ENCODE measurements around the gene DGCR6L.
"Not testable (repeated sequence)": the region's sequence is repeated elsewhere in the genome, so short reads cannot be mapped to it uniquely, and the experiment has no call there.

DGCR6L gene

DNA sequence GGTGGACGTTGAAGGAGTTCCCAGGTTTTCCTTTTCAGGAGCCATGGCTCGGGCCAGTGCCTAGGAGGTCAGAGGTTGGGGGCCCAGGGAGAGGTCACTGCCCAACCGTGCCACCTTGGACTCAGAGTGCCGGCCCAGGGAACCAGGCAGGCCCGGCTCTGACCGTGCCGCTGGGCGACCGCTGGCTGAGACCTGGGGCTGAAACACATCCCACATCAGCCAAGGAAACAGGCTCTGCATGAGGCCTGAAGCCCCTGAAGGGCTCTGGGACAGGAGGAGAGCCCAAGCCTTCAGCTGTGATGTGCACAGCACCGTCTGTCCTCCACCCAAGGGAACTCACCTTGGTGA lies 29.8 kb downstream of the DGCR6L start:
- no peak for DNase-seq

GRCh38 chr22:20289182-20290044 lies 30.4 kb downstream of the DGCR6L start:
- DNase-seq = not testable (repeated sequence)

GRCh38 chr22:20286784-20287423 lies 33.0 kb downstream of the DGCR6L start:
- not testable (repeated sequence) for DNase-seq

GRCh38 chr22:20286312-20286660 lies 33.6 kb downstream of the DGCR6L start:
- not testable (repeated sequence) for DNase-seq

DNA sequence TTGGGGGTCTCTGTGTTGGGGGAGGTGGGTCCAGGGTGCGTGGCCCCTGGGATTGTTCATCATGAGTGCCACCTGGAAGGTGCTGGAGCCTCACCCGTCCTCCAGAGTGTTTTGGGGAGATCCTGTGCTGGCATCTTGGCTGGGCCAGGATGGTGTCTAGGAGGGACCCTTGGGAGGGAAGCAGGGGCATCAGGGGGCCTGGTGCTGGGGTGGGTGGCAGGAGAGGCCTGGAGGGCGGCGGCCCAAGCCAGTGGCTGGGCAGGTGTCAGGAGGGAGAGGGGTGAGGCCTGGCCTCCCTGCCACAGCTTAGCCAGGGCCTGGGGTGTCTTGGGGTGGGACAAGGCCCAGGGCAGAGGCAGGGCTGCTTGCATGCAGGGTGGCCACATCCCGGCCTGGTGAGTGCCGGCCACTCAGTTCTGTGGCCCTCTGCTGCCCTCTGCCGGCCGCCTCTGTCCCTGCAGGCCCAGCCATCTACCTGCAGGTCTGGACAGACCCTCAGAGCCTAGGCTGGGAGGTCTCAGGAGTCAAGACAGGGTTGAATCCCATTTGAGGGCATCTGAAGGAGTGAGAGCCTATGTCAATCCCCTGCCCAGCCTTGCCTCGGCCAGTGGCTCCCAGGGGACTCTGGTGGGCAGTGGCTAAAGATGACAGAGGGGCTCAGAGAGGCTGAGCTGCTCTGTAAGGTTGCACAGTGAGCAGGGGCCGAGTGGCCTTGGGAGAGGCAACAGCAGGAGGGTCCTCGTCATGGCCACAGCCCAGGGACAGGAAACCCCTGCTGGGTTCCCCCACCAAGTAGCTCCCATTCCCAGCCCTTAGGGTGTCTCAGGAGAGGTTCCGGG lies 34.2 kb downstream of the DGCR6L start:
- DNase-seq = peak; percentile 61 to 81 (median 74)

DNA sequence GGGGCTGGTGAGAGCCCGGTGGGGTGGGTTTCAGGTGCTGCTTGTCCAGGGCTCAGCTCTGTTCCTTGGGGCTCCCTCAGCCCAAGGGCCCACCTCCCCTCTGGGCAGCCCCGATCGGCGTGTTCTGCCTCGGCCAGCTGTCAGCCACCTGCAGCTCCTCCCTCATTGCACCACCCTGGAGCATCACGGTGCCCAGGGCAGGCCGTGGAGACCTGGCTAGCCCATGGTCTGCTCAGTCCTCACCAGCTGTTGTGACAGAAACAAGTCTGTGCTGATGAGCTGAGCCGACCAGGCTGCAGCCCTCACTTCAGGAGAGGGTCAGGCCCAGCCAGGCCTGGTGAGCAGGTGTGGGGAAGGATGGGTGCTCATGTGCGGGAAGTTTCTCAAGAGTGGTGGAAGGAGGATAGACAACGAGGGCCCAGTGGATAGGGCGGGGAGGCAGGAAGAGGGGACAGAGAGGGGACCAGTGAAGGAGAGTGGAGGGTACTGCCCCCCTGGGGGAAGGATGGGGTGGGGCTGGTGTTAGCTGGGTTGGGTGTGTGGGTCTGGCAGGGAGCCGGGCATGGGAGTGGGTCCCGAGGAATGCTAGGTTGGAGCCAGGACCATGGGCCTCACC lies 35.3 kb downstream of the DGCR6L start:
- no peak for DNase-seq

- no peak for DNase-seq
Observed at GRCh38 chr22:20283674-20284066, 36.2 kb downstream of the DGCR6L start.

- DNase-seq = no peak
Observed at GRCh38 chr22:20282901-20283673, 36.8 kb downstream of the DGCR6L start.

DNA sequence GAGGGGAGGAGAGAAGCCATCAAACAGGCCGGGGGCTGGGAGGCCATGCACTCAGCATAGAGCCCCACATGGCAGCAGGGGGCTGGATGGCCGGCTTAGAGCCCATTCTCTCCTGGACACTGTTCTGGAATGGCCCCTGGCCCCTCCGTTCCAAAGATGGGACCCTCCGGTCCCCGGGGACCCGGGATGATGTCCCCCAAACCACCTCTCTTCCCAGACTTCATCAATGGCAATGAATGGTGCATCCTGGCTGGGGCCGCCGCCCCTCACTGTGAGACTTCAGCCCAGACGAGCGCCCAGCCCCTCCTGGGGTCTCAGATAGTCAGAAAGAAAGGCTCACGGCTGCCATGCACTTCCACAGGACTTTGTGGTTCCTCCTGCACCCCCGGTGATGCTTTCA lies 38.0 kb downstream of the DGCR6L start:
- no peak for DNase-seq

DNA sequence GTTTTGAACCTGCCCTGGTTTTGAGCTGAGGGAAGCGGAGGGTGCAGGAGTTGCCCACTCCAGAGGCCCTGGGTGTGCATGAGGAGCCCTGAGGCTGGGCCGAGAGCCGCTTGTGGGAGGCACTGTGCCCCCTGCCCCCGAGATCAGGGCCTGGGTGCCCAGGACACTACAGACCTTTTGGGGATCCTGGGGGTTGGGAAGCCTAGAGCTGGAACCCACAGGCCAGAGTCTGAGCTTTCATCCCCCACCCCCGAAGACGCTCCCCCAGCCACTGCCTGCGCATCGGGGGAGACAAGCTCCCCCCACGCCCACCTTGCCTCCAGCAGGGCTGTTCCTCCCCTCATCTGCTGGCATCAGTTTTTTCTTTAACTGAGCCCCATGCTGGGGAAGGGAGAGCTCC lies 38.4 kb downstream of the DGCR6L start:
- DNase-seq = not testable (repeated sequence)

DNA sequence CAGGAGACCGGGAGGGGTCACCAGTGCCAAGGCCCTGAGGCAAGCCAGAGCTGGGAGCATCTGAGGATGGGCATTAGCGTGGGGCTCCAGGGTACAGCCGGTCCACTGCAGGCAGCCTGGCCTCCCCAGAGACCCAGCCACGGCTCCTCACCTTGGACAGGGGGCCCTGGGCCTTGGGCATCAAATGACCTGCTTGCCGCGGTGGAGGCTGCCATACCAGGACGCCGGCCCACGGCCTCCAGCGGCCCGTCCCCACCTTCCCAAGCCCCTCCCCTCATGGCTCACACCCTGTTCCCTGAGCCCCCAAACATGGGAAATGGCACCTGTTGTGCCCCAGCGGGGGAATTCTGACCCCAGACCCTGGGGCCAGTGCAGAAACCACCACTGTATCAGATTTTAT lies 39.0 kb downstream of the DGCR6L start:
- DNase-seq = no peak

- not testable (repeated sequence) for DNase-seq
Observed at GRCh38 chr22:20280163-20280562, 39.7 kb downstream of the DGCR6L start.

DNA sequence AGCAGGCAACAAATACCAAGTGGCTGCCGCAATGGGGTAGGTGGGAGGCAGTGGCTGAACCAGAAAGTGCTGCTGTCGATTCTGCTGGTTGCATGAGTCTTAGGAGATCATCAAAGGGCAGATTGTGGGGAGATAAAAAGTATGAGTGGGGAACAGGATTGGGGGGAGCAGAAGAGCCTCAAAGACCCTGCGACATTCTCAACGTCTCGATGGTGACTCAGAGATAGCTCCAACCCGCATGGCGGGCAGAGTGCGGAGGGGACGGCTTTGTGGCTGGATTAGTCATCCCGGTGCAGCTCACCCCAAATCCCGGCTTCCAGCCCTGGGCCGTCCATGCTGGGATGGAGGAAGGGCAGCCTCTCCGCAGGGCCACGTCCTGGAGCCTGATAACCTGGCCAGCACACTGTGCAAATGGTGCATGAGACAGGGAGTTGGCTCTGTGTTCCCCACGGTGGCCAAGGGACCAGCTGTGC lies 40.2 kb downstream of the DGCR6L start:
- DNase-seq = no peak

GRCh38 chr22:20278726-20279490 lies 41.0 kb downstream of the DGCR6L start:
- DNase-seq = not testable (repeated sequence)

DNA sequence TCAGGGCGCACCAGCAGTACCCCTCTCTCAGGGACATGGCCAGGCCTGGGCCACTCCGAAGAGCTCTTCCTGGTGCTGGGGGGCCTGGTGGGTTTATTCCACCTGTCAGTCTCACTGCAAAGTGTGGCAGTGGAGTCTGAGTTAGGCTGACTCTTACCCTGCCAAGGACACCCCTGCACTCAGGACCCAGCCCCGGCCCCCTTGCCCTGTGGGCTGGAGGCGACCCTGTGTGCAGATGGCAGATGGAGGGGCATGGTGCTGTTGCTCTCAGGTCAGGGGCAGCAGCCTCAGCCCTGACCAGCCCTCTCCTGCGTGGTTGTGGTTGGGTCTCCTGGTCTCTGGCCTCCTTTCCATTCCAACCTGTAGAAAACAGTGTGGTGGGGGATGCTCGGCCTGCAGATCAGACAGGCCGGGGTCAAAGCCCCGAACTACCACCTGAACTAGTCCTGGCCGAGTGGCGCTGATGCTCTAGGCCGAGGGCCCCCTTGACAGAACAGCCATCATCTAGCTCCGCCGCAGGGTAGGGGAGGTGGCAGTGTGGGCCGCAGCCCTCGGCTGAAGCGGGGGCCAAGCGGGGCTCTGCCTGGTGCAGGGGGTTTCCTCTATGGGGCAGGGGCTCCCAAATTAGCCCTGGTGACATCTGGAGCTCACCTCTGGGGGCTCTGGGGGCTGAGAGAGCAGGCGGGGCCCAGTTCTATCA lies 41.8 kb downstream of the DGCR6L start:
- not testable (repeated sequence) for DNase-seq

- no peak for DNase-seq
Observed at GRCh38 chr22:20276468-20276867, 43.4 kb downstream of the DGCR6L start.

- no peak for DNase-seq
Observed at GRCh38 chr22:20275836-20276235, 44.0 kb downstream of the DGCR6L start.

GRCh38 chr22:20275325-20275724 lies 44.5 kb downstream of the DGCR6L start:
- not testable (repeated sequence) for DNase-seq

DNA sequence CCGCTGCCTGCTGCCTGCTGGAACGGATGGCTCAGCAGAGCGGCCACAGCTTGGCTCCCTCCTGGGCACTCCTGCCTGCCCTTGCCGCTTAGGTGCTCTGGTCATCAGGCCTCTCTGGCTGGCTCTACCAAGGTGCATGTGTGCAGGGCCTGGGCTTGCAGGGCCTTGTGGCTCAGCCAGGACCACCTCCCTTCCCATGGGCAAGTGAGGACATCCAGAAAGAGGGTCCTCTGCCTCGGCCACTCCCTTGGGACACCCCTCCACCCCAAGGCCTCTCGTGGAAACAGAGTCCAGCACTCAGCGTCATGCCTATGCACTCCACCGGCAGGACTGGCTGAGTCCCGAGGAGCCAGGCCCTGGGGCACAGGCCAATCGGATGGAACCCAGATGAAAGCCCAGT lies 45.5 kb downstream of the DGCR6L start:
- DNase-seq = not testable (repeated sequence)

DNA sequence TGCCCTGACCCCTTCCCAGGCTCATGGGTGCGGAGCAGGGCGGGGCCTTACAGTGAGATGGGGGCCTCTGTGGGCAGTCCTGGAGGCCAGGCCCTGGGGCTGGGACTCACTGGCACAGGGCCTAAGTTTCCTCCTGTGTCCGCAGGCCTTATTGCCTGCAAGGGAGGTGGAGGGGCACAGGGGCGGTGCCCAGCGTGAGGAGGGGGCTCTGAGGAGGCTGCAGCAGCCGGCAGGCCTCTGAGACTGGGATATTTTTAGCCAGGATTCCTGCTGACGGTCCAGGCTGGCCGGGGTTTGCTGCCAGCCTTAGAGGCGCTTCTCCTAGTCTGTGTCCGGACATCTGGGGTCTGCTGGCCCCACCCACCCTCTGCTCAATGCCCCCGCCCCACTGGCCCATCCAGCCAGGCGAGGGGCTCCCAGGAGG lies 46.1 kb downstream of the DGCR6L start:
- no peak for DNase-seq

DNA sequence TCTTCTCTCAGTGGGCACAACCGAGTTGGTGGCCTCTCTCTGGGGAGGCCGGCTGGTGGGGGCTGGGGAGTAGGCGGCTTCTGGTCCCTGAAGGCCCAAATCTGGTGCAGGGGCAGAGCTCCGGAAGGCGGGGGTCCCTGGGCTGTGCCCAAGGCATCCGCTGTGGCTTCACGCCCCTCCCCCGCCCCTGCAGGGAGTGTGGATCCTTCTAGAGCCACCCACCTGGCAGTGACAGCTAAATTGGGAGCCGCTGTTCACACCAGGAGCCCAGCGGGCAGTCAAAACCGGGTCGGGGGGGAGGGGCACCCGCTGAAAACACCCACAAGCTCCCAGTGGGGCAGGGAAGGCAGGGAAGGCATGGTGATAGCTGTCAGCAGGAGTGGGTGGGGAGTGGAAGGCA lies 47.2 kb downstream of the DGCR6L start:
- DNase-seq = no peak

Measured in activated CD4-positive, CD25-positive, alpha-beta regulatory T cell (primary cell).